Measurements from ENCODE around the gene KIFC3. TPM values are rescaled to one million over a fixed set of nuclear protein-coding genes. Genes with fewer than 3 reads are reported as not detected.

The KIFC3 gene
- total RNA-seq, 1 donor from 2014 or later: 0.76 TPM

DNA sequence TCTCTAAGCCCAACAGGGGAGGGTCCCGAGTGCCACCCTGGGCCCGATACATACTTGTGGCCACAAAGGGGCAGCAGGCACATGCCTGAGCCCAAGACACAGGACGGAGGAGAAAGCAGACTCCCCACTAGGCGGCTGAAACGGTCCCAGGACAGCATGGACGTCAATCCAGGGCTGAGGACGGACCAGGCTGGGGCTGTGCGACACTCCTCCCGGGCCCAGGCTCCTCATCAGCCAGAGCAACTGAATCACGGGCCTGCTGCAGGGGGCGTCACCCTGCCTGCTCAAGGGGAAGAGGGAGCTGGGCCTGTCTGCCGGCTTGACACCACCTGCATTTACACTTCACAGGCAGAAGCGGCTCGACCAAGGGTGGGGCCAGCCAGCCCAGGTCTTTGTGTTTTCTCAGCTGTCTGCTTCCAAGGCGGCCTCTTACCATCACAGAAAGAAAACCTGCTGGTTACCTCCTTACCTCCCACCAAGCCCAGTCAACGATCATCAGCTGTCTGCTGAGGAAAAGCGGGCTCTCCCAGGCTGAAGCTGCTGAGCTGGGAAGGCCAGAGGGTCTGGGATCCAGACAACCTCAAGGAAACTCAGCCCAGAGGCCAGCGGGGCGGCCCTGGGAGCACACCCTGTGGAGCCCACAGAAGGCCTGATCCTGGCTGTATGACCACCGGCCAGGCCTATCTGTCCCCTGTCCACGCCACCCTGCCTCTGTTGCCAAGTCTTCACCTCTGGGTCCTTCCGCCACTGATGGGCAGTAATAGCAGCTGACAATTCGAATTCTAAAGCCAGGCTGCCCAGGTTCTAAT is 26.4 kb downstream of the KIFC3 start:
- DNase-seq: peak; percentile 79
- no peak overlapping the region for H3K27ac Mint-ChIP-seq (ENCODE audit: unreplicated experiment)
- no peaks in the 10 kb centered on the region for H3K9me3 Mint-ChIP-seq (ENCODE audit: unreplicated experiment)
- no peaks in the 10 kb centered on the region for H3K27me3 Mint-ChIP-seq (ENCODE audit: unreplicated experiment)
- no peak overlapping the region for H3K4me3 Mint-ChIP-seq (ENCODE audit: unreplicated experiment)
- no peaks in the 10 kb centered on the region for H3K36me3 Mint-ChIP-seq (ENCODE audit: unreplicated experiment)
- H3K4me1 Mint-ChIP-seq (ENCODE audit: low read depth, unreplicated experiment): peaks cover 2% of the 10 kb centered on the region
- TF ChIP-seq CTCF (IDR thresholded peaks at IDR 0.05; ENCODE audit: partially characterized antibody, unreplicated experiment): peak; percentile 48

- DNase-seq: no peak
- Mint-ChIP-seq H3K4me1 (ENCODE audit: low read depth, unreplicated experiment) (peaks cover 2% of the 10 kb centered on the region), H3K27ac (ENCODE audit: unreplicated experiment) (no peak overlapping the region), H3K27me3 (ENCODE audit: unreplicated experiment) (no peaks in the 10 kb centered on the region), H3K36me3 (ENCODE audit: unreplicated experiment) (no peaks in the 10 kb centered on the region), H3K9me3 (ENCODE audit: unreplicated experiment) (no peaks in the 10 kb centered on the region), H3K4me3 (ENCODE audit: unreplicated experiment) (no peak overlapping the region)
- no peak for TF ChIP-seq CTCF (IDR thresholded peaks at IDR 0.05; ENCODE audit: partially characterized antibody, unreplicated experiment)
Observed at GRCh38 chr16:57774705-57775285, 27.5 kb downstream of the KIFC3 start.

DNA sequence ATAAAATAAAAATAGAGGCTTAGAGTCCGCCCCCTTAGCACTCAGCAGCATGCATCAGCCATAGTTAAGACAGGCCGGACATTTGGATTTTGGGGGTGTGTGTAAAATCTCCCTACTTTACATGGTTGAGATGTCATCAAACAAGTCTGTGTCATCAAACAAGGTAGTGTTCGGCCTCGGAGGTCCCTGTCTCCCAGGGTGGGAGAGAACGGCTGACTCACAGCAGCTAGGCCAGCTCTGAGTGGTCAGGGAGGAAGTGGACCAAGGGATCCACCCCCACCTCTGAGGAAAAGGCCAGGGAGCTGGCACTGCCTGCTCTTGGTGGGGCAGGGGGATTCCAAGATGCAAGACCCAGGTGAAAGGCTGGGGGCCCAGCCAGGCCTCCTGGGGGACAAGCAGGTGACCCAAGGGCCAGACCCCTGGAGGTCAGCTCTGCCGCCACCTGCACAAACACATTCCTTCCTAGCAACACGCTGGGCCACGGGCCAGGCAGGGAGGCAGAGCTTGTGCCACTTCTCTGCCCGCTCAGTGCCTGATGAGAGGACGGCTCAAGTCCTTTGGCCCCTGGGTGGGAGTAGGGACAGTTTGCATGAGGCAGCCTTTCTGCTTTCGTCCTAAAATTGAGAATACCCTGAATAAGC is 28.5 kb downstream of the KIFC3 start:
- Mint-ChIP-seq H3K27ac (ENCODE audit: unreplicated experiment) (no peak overlapping the region), H3K27me3 (ENCODE audit: unreplicated experiment) (no peaks in the 10 kb centered on the region), H3K9me3 (ENCODE audit: unreplicated experiment) (no peaks in the 10 kb centered on the region), H3K36me3 (ENCODE audit: unreplicated experiment) (no peaks in the 10 kb centered on the region), H3K4me3 (ENCODE audit: unreplicated experiment) (no peak overlapping the region), H3K4me1 (ENCODE audit: low read depth, unreplicated experiment) (peaks cover 2% of the 10 kb centered on the region)
- no peak for TF ChIP-seq CTCF (IDR thresholded peaks at IDR 0.05; ENCODE audit: partially characterized antibody, unreplicated experiment)
- no peak for DNase-seq

- DNase-seq: no peak
- no peak overlapping the region for H3K27ac Mint-ChIP-seq (ENCODE audit: unreplicated experiment)
- peaks cover 2% of the 10 kb centered on the region for H3K4me1 Mint-ChIP-seq (ENCODE audit: low read depth, unreplicated experiment)
- no peak overlapping the region for H3K4me3 Mint-ChIP-seq (ENCODE audit: unreplicated experiment)
- peaks cover 3% of the 10 kb centered on the region for H3K27me3 Mint-ChIP-seq (ENCODE audit: unreplicated experiment)
- no peaks in the 10 kb centered on the region for H3K9me3 Mint-ChIP-seq (ENCODE audit: unreplicated experiment)
- no peak for TF ChIP-seq CTCF (IDR thresholded peaks at IDR 0.05; ENCODE audit: partially characterized antibody, unreplicated experiment)
- no peaks in the 10 kb centered on the region for H3K36me3 Mint-ChIP-seq (ENCODE audit: unreplicated experiment)
Observed at GRCh38 chr16:57773019-57773418, 29.3 kb downstream of the KIFC3 start.
